NCI-H1417 (cell line): Measurements from ENCODE around the gene CCDC57.
"Not testable (repeated sequence)": the region's sequence is repeated elsewhere in the genome, so short reads cannot be mapped to it uniquely, and the experiment has no call there.

Source experiments
- DNase-seq, 3 experiments: peaks; one replicate each; lab custom pipeline; 2025; lab: John Stamatoyannopoulos, UW

CCDC57 gene

DNA sequence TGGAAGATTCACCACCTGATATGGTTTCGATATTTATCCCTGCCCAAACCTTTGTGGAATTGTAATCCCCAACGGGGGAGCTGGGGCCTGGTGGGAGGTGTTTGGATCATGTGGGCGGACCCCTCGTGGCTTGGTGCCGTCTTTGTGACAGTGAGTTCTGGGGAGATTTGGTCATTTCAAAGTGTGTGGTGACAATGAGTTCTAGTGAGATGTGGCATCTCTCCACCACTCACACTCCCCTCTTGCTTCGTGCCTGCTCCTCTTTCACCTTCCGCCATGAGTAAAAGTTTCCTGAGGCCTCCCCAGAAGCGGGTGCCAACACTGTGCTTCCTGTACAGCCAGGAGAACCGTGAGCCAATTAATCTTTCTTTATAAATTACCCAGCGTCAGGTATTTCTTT, 9.7 kb downstream of the CCDC57 start:
- DNase-seq = no peak

- DNase-seq = peak in 1 of 3 experiments; percentile 28
Observed at GRCh38 chr17:82201498-82201910, 11.1 kb downstream of the CCDC57 start.

GRCh38 chr17:82200743-82201497, 11.7 kb downstream of the CCDC57 start:
- no peak for DNase-seq

DNA sequence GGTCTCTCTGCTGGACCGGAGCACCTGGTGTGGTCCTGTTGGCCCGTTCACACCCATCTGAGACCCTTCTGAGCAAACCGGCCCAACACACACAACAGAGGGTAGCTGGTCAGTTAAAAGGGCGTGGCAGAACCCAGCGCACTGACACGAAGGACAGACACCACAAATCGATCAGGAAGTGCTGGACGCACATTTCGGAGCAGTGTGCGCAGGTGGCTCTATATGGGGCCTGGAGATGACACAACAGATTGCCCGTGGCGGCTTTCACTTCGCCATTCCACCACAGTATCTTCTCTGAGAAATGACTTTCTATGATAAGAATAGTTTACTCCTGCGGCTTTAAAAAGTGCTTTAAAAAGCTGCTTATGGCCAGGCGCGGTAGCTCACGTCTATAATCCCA, 12.5 kb downstream of the CCDC57 start:
- no peak for DNase-seq

- no peak for DNase-seq
Observed at GRCh38 chr17:82199496-82199895, 13.1 kb downstream of the CCDC57 start.

DNA sequence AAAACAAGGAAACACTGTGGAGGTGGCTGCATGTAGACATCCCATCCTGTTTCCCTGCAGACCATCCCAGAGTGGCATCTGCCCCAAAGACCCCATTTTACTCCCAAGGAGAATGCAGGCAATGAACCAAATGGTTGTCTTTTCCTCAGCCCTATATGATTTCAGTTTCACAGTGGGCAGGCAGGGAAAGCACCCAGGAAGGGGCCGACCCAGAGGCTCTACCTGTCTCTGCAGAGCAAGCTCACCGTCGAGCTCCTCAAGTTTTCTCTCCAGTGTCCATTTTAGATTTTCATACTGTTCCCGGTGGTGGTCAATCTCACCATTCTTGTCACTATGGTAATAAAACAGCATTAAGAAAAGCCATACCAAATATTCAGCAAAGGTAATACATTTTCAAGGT, 14.6 kb downstream of the CCDC57 start:
- DNase-seq = no peak

DNA sequence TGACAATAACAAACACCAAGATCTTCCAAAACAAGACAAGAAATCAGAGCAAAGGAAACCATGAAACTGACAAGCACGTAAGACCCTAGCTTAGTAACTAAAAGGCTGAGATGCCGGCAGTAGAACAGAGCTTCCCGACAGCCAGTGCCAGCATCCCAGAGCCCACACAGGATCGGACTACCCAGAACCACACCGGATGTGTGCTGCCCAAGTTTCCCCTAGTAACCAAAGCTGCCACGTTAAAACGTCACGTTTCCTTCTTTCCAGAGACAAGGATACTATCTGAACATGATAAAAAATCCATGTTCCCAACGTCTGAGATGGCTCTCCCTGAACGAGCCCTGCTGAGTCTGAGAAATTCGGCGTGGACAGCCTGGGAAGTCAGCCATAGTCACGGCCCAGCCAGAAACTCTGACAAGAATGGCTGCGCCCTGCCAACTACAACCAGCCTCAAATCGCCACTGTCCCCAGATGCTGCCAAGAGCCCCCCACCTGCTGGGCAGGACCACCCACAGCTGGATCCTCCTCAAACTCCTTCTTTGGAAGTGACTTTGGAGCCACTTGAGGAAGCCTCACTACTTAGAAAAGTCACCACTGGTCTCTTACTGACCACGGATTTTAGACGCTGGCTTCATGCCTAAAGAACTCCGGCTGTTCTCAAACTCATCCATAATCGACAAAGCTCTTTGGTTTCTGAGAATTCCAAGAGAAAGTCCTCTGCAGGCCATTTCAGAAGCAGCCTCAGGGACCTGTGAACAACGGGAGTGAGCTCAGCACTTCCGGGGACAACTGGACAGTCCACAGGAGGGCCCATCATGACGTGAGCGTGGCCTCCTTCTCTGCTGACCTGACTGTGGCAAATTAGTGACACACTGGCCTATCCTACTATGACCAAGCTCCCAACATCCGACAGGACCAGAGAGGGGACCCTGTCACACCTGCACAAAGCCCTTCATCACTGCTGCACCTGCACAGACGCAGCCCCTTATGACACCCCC, 16.7 kb downstream of the CCDC57 start:
- DNase-seq = no peak

DNA sequence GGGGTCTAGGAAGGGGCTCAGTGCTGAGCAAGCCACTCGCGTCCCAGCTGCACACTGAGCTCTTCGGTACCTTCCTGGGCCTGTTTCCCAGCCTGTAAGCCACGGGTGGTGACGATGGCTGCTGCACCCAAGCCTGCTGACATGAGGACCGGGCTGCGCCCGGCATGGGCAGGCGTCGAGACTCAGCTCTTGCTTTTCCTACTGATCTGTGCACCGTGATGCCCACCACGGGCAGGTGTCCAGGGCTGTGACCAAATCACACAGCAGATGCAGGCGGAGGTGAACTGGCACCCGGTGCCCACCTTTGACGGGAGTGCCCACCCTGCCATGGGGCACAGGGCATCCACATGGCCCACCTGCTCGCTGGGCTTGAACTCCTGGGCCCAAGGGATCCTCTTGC, 17.9 kb downstream of the CCDC57 start:
- DNase-seq = no peak

DNA sequence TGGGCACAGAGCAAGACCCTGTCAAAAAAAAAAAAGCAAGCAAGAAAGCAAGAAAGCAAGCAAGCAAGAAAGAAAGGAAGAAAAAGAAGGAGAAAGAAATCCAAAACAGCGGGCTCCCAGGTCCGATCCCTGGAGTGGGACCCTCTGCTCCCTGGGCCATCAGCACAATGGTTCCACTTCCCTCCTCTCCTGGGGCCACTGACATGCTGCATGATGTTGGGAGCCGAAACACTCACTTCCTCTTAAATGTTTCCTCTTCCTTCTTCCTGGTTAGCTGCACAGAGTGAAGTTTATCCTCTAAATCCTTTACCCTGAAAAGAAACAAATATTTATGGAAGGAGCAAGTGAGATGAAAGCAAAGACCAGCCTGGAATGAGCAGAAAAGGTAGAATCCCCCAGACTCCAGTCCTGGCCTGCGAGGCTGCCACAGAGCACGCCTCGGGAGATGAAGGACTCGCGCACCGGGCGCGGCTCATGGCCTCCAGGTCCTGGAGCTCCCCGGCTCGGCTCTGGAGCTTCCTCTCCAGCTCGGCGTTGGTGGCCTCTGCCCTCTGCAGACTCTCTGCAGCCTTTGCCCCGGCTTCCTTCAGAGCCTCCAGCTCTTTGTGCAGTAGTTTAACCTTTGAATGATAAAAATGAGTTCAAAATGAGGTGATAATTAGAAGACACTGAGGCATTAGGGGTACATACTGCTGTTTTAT, 19.0 kb downstream of the CCDC57 start:
- no peak for DNase-seq

DNA sequence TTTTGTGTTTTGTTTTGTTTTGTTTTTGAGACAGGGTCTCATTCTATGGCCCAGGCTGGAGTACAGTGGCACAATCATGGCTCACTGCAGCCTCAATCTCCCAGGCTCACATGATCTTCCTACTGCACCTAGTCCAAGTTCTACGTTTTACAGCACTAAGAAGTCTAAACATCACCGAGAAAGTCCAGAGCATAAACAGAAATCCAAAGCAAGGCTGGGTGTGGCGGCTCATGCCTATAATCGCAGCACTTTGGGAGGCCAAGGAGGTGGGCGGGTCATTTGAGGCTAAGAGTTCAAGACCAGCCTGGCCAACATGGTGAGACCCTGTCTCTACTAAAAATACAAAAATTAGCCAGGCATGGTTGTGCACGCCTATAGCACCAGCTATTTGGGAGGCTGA, 19.6 kb downstream of the CCDC57 start:
- DNase-seq = not testable (repeated sequence)

- DNase-seq = peak in 2 of 3 experiments; percentile 7 to 34
Observed at GRCh38 chr17:82188001-82188961, 24.4 kb downstream of the CCDC57 start.

GRCh38 chr17:82187500-82187899, 25.1 kb downstream of the CCDC57 start:
- no peak for DNase-seq

DNA sequence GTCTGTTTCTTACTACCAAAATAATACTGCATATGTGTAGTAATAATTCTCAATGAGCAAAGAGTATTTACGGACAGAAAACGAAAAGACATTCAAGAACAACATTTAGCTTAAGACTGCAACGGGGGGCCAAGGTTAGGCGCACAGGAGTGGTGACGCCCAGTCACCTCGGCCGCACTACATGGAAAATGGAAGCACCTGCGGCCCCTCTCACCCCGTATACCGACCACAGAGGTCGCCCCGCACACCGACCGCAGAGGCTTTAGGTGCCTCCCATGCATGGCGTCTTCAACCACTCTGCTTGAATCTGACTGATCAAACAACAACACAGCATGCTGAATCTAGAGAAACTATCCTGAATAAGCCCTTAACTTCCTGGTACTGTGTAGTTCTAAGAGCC, 26.4 kb downstream of the CCDC57 start:
- DNase-seq = no peak

GRCh38 chr17:82184761-82185160, 27.9 kb downstream of the CCDC57 start:
- no peak for DNase-seq

DNA sequence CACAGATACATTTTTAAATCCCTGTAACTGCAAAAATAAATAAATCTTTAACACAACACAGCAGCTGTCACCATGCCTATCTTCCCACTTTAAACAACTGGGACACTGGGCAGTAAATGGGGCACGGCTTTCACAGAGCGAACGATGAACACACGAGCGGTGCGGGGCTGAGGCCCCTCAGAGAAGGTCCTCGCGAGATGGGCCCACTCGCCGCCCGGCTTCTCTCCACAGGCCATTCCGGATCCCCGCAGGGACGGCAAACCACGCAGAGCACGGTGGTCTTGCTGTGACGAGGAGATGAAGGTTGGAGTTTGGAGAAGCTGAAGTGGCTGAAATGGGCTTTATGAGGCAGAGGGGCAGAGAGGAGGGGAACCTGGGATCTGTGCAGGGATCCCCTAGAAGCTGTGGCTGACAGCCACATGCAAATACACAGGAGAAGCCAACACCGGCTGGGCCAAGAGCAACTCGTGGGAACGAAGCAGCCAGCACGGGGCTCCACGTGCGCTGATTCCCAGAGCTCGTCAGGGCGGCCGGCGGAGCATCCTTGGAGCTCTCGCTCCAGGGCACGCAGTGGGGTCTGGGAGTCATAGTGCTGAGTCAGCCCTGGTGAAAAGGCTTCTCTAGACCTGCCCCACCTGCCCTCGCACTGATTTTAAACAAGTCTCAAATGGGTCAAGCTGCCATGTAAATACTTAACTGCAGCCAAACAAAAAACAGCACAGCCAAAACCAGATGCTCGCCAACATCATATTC, 31.7 kb downstream of the CCDC57 start:
- no peak for DNase-seq

DNA sequence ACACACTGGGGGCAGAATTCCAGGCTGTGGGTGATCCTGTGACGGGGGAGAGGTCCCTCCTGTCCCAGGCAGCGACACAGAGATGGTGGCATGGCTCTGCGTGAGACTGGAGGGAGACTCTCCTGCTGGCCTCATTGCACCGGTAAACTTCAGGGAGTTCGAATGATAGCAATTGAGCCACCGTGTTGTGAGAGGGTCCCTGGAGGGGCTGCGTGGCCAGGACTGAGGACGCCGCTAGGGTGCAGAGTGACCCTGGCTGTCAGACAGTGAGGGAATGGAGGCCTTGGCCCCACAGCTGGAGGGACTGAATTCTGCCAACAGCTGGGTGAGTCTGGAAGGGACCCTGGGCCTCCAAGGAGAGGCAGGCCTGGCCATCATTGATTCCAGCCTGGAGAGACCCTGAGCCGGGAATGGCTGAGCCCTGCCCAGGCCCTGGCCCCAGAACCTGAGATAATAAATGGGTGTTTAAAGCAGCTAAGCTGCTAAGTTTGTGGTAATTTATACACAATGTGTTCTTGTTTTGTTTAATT, 32.6 kb downstream of the CCDC57 start:
- DNase-seq = no peak

DNA sequence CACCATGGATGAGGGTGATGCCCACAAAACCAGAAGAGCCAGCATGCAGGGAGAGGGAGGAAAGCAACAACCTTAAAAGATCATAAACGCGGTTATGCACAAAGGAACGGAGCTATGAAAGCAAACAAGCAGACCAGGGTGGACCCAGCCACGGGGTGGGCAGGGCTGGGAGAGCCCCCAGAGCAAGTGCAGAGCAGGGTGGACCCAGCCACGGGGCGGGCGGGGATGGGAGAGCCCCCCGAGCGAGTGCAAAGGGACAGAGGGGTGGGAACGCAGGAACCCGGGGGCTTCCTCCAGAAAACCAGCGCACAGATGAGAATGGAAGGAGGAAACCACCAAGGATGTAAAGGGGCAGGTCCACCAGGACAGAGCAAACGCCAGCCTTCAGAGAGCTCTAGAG, 33.2 kb downstream of the CCDC57 start:
- no peak for DNase-seq

GRCh38 chr17:82178499-82179261, 34.0 kb downstream of the CCDC57 start:
- no peak for DNase-seq

DNA sequence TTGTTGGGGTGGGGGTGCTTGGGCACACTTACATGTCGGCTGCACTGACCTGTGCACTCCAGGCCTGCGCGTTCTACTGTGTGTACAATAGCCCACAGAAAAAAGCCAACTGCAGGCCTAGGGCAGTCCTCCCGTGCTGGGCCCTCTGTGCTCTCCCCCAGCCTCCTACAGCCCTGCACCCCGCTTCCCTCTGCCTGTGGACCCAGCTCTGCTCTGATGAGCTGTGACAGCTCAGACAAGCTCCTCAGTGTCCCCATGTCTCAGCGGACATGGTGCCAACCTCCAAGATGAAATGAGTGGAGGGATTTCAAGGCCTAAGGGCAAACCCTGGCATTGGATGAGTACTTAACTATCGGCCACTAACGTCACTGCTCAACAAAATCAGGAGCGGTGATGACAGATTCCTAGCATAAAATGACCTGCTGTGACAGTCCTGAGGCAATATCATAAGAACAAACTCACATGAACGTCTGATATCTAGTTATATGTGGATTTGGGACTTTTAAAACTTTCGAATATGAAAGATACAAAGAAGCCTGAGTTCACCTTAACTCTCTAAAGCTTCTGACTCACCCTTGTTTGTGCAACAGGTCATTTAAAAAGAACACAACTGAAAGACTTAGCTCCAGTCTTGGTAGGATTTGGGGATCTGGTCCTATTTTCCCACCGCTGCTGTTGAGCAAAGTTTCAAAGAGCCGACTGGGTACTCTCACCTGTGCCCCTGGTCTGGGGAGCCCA, 34.7 kb downstream of the CCDC57 start:
- no peak for DNase-seq
